22Rv1 (cell line): ENCODE results near the gene RNF121.

Experiments
- CTCF ChIP-seq: fragments of 450-650 bp; IDR thresholded peaks from 2 replicates; pipeline ENCODE4 v1.5.1; 2017; ENCODE audit warnings: mild to moderate bottlenecking
- ZFX ChIP-seq: fragments of 450-650 bp; IDR thresholded peaks from 2 replicates; pipeline ENCODE4 v1.6.1; 2017; ENCODE audit warnings: antibody characterized with exemption, borderline replicate concordance

DNA sequence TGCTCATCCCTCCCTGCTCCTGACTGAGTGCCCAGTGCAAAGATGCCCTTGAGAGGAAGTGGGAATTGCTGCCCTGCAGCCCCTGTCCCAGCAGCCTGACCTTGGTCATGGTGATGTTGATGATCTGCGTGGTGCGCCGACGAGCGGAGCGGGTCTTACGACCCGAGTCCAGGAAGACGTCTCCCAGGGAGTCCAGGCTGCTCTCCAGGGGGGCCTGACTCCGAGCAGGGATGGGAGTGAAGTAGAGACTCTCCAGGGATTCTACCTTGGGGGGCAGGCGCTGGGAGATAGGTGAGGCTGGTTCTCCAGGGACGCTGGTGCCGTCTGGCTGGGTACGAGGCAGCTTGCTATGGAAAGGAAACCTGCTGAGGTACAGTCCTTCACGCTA is 78.2 kb downstream of the RNF121 start:
- TF ChIP-seq CTCF: no peak
- TF ChIP-seq ZFX: no peak
